Measurements from ENCODE around the gene RAC2.

DNA sequence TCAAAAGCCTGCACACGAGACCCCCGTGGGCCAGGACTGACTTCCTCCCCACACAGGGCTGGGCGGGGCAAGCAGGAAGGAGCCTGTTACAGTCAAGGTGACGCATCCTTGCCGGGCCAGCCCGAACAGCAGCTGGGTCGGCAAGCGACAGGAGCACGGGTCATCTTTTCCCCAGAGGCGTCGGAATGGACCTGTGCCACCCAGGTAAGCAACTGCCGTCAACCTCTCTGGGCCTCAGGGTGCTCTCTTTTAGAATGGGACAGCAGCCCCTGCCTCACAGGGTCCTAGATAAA lies 38.3 kb upstream of the RAC2 start, which contains the start of gene CYTH4:
- TF ChIP-seq EZH2 (optimal IDR thresholded peaks at IDR 0.05; ENCODE audit: low read depth, low read length) (no peak), CTCF (IDR thresholded peaks at IDR 0.05; ENCODE audit: low read length) (no peak), EZH2phosphoT487 (IDR thresholded peaks at IDR 0.05; ENCODE audit: low read length) (no peak)

All from MM.1S (cell line).